HG03442 (cell line): ENCODE data around the gene DST.
"Not testable (repeated sequence)": the region's sequence is repeated elsewhere in the genome, so short reads cannot be mapped to it uniquely, and the experiment has no call there.

Source experiments
- ATAC-seq: cut with Tn5 transposase; IDR thresholded peaks from one replicate; pipeline ENCODE4 v1.9.1; 2021; ENCODE audit warnings: mild to moderate bottlenecking, moderate library complexity; ENCODE audit not compliant: unreplicated experiment

DST gene

DNA sequence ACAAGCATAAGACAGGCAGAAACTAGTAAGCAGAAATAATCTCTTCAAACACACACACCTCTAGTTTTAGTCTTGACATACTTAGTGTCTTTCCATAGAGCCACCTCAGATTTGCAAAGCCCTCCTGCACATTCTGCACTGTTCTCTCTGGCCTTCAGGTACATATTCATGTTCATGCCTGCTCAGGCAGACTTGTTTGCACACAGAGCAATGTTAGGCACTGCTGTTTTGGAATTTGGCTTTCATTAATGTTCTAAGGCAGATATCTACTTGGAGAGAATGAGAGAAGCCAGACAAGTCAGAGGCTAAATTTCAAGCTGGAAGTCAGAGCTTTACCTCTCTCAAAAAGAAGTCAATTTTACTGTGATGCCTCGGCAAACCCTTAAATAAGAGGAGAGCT, 21.3 kb upstream of the DST start:
- no peak for ATAC-seq

DNA sequence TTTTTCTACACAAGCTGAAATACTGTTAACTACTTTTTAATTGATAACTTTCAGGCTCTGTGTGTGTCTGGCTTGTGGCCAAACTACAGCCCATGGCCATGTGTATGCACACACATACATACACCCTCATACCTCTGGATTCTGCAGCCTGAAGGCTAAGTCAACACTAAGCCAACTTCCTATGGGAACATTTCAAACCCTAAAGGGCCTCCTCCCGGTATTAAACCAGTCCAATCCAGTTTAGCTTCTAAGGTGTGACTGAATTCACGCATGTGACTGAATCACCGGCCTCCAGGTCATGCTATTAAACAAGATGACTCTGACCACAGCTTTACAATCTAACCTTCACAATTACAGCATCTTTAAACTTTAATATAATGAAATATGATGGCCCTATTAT, 20.7 kb upstream of the DST start:
- no peak for ATAC-seq

DNA sequence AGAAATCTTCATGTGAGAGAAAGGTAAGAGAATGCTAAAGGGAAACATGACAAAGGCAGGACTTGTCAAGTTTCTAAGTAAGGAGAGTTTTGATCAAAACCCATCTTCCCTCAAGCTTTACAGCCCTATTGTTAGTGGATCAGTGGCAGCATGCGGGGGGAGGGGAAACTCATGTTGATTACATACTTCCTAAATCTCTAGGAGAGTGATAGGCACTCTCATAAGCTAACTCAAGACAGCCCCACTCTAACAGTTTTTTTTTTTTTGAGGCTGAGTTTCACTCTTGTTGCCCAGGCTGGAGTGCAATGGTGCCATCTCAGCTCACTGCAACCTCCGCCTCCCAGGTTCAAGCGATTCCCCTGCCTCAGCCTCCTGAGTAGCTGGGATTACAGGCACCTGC, 18.6 kb upstream of the DST start:
- not testable (repeated sequence) for ATAC-seq

DNA sequence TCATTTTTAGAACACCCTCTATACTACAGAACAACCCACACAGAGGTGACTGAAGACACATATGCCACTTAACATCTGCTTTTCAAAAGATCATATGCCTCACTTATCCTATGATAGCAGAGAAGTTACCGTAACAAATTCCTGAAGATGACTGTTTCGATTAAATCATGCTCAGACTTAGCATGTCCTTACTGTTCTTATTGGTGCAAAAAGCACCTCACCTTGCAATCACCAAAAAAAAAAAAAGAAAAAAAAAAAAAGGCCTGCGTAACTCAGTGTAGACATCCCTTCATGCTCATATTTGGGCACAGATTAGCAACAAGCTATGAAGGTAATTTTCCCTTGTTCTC, 17.7 kb upstream of the DST start:
- ATAC-seq = peak; percentile 2

DNA sequence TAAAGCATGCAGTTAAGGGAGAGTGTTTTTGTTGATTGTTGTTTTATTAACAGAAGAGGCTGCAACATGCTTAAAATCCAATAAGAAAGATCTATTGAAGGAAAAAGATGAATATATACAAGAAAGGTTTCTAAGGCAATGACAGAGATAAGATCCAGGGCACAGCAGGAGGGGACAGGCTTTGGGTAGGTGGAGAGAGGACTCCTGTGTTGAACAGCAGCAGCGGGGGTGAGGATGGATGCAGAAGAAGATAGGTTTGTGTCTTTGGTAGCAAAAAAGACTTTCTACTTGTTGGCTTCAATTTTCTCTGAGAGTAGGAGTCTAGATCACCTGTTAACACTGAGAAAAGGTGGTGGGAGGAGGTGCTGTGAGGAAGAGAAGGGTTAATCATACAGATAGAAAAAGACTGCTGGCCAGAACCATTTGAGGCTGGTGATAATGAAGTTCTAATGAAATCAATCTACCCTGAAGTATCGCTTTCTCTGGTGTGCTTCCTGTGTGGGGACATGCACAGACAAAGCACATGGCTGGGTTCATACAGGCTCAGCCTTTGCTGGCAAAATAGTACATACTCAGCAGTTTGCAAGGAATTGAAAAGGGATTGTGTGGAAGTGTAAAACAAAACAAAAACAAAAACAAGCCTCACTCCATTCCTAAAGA, 17.2 kb upstream of the DST start:
- ATAC-seq = peak; percentile 89

- no peak for ATAC-seq
These were observed 15.6 kb upstream of the DST start for GRCh38 chr6:56658326-56658725.

- ATAC-seq = no peak
These were observed 14.7 kb upstream of the DST start for GRCh38 chr6:56657354-56657753.

- ATAC-seq = no peak
These were observed 13.8 kb upstream of the DST start for GRCh38 chr6:56656466-56656865.

DNA sequence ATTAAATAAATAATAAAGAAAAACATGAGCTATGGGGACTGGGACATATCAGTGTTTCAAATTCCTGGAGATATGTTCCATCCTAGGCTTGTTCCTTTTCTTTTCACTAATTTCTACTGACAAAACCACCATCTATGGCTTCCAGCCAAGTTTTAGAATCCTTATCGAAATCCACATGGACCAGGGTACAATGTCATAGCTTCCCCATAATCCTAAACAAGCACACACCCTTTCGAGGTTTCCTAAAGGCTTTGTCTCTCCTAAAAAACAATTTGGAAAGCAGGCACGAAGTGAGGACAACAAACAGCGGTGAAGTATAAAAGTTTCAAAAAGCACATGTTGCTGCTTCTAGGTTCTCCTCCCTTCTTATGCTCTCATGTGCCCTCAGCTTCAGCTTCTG, 13.3 kb upstream of the DST start:
- ATAC-seq = no peak

DNA sequence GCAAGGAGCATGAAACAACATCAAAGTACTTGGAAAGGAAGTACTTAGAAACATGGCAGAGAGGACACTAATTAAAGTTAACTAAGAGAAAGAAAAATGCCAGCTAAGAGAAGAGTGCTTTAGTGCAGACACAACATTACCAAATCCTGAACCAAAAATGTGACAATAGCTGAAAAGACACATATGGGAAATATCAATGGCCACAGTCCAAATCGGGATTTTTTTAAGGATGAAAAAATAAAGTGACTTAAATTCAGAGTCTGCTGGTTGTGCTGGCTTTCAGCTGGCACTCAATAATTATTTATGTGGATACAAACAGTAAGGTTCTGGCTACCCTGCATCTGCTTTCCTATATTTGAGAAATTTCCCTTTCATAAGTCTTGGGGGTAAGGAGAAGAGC, 12.6 kb upstream of the DST start:
- ATAC-seq = no peak

DNA sequence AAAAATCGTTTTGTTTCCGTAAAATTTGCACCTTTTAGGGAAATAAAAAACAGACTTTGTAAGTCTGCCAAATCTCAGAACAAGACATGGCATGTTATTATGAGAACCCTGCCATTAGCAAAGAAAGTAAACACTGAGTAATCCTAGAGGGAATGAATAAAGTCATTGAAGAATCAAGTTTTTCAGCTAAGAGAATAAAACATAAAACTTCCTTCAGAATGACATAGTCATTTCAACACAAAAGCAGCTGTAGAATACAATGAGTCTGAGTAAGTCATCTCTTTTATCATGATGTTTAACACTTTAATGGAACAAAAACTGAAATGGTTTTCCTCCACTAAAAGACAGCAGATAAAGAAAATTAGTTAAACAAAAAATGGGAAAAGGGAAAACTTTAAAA, 10.3 kb upstream of the DST start:
- ATAC-seq = no peak

- no peak for ATAC-seq
These were observed 9.5 kb upstream of the DST start for GRCh38 chr6:56652231-56652630.

- ATAC-seq = no peak
These were observed 7.5 kb upstream of the DST start for GRCh38 chr6:56650191-56650590.

DNA sequence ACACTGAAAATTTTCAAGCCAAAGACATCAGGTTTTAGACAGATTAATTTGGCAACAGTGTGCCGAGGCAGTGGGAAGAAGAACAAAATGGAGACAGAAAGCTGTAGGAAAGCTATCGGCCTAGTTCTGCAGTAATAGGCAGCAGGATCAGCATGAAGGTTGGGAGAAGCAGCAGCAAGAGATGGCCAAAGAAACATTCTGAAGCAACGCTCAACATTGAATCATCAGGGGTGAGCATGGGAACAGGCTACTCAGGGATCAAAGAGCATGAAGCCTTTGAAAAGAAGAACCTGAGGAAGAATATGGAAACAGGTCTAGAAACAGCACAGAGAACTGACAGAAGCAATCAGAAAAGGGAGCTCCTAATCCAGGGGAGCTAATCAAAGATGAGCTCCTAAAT, 7.1 kb upstream of the DST start:
- no peak for ATAC-seq

GRCh38 chr6:56649053-56649769, 6.5 kb upstream of the DST start:
- ATAC-seq = no peak

DNA sequence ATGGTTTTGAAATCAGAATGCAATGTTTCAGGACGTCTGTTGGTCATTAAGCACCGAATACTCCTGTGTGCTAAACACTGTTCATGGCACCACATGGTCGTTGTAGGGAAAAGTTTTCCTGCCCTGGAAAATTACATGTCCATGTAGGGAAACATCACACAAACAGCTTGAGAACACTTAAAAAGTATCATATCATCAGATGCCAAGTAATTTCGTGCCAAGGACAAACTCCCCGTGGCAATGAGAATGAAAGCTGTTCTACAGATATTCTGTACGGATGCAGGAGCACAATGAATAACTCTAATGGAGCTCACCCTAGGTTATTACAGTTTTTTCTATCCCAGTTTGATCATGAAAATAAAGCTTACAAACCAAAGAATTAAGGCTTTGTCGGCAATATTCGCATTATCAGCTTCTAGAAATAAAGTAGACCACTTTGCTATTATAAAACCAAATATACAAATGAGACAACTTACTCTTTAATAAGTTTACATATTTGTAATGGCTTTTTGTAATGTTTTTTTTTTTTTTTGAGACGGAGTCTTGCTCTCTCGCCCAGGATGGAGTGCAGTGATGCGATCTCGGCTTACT, 4.6 kb upstream of the DST start:
- no peak for ATAC-seq

- no peak for ATAC-seq
These were observed 1.7 kb upstream of the DST start for GRCh38 chr6:56644366-56644765.

- no peak for ATAC-seq
These were observed 845 bp upstream of the DST start for GRCh38 chr6:56643379-56644089.

GRCh38 chr6:56640374-56640773, 2.3 kb downstream of the DST start:
- no peak for ATAC-seq

DNA sequence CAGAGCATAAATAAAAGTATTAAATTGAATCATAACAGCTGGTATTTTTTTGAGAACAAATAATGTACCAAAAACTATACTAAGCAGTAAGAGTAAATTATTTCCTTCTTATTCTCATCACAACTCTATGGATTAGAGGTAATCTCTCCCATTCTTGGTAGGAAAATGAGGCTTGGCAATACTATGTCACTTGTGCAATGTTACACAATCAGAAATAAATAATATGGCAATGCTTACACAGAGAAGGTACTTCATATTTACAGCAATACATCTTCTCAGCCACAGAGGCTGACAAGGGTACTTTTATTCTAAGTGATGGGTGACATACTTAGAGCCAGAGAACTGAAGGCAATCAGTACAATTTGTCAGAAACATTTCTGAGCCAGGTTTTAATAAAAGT, 3.9 kb downstream of the DST start:
- no peak for ATAC-seq

DNA sequence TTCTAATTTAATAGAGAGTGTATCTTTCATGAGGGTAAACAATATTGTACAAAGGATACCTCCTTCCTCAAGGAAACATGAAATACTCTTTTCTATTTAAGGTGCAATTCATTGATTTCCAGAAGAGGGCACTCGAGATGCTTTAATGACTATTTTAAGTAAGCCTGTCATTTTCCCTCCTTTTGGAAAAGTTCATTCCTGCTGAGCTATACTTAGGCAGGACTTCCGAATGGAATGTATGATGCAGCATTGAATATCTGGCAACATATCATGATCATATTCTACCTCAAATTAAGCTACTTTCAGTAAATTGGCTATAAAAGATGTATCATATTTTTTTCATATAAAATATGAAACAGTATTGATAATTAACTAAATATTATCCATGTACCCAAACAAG, 5.0 kb downstream of the DST start:
- ATAC-seq = no peak

- no peak for ATAC-seq
These were observed 14.6 kb downstream of the DST start for GRCh38 chr6:56628105-56628504.
